ENCODE measurements around the gene VEPH1.
A peak's percentile ranks its signal among the peaks of the same experiment; 100 is the strongest.

The VEPH1 gene

DNA sequence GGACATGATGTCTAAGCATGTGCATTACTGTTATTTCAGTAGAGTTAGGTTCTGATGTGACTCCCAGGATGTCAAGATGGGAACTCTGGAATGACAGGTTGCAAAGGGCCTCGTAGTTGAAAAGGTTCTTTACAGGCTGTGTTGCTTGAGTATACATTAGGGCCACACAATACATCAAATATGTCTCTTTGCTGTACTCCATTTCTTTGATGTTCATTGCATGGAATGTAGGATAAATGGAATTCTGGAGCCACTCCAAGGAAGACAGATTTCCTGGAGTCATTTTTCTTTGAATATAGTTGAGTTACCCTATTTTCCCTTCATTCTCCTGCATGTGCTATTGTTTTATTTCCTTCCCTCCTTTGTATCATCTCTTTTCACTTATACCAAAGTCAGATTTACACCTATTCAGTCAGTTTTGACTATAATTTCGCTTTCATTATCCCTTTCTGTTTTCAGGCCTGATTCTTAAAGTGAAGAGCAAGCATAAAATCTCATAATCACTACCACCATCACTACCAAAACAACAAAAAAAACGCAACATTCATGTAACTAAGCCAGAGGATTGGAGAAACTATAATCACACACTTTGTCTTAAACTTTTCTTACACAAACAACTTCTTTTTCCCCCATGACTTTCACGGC is 127.8 kb downstream of the VEPH1 start:
- no peak overlapping the region for H3K4me2 ChIP-seq (ENCODE audit: low read length)
- H3K4me3 ChIP-seq (ENCODE audit: low read length) = no peak overlapping the region
- no peaks in the 10 kb centered on the region for H3K27me3 ChIP-seq (ENCODE audit: control insufficient read depth, insufficient read depth, low read length)
- no peaks in the 10 kb centered on the region for H3K36me3 ChIP-seq (ENCODE audit: insufficient read depth, low read length)
- no peaks in the 10 kb centered on the region for H3K9me3 ChIP-seq (replicated peaks; ENCODE audit: low read length)
- no peak overlapping the region for H3K9ac ChIP-seq (ENCODE audit: low read depth, low read length)
- H3K4me1 ChIP-seq (ENCODE audit: control insufficient read depth, insufficient read depth, low read length) = no peaks in the 10 kb centered on the region

DNA sequence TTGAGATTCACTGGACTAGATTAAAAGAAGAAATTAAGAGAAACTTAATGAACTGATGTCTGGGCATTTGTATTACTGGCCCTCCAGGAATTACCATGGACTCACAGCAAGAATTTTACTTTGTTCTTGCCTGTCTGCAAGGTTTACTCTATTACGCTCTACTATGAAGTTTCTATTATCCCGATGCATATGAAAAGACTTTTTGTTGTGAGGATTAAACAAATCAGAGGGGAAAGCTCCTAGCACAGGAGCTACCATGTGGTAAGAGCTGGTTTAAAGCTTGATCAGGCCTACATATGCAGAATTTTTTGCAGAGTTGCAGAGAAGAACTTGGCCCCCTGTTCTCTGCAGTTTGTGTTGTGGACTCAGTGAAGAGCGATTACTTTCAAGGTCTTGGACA is 128.3 kb downstream of the VEPH1 start:
- no peaks in the 10 kb centered on the region for H3K9me3 ChIP-seq (replicated peaks; ENCODE audit: low read length)
- peaks cover 2% of the 10 kb centered on the region for H3K4me1 ChIP-seq (ENCODE audit: control insufficient read depth, insufficient read depth, low read length)
- no peak overlapping the region for H3K9ac ChIP-seq (ENCODE audit: low read depth, low read length)
- H3K36me3 ChIP-seq (ENCODE audit: insufficient read depth, low read length) = no peaks in the 10 kb centered on the region
- no peaks in the 10 kb centered on the region for H3K27me3 ChIP-seq (ENCODE audit: control insufficient read depth, insufficient read depth, low read length)
- H3K4me2 ChIP-seq (ENCODE audit: low read length) = no peak overlapping the region
- no peak overlapping the region for H3K4me3 ChIP-seq (ENCODE audit: low read length)

DNA sequence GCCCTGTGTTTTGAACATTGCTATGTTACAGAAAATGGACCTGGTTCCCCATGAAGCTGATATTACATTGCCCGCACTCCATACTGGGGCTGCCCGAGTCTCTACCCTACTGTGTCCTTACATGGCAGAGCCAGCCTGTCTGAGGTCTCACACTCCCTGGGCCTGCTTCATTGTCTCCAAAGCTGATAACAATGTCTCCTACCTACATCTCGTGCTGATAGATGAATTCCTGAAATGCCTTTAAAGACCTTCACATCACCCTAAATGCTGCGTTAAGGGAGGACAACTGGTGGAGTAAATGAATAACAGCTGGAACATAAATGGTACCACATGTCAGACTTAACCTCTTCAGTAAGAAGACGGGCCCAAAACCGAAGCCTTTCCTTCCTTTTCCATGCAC is 129.4 kb downstream of the VEPH1 start:
- no peak overlapping the region for H3K9ac ChIP-seq (ENCODE audit: low read depth, low read length)
- H3K4me3 ChIP-seq (ENCODE audit: low read length) = no peak overlapping the region
- H3K27me3 ChIP-seq (ENCODE audit: control insufficient read depth, insufficient read depth, low read length) = no peaks in the 10 kb centered on the region
- H3K9me3 ChIP-seq (replicated peaks; ENCODE audit: low read length) = no peaks in the 10 kb centered on the region
- H3K36me3 ChIP-seq (ENCODE audit: insufficient read depth, low read length) = no peaks in the 10 kb centered on the region
- H3K4me1 ChIP-seq (ENCODE audit: control insufficient read depth, insufficient read depth, low read length) = peaks cover 5% of the 10 kb centered on the region
- no peak overlapping the region for H3K4me2 ChIP-seq (ENCODE audit: low read length)

DNA sequence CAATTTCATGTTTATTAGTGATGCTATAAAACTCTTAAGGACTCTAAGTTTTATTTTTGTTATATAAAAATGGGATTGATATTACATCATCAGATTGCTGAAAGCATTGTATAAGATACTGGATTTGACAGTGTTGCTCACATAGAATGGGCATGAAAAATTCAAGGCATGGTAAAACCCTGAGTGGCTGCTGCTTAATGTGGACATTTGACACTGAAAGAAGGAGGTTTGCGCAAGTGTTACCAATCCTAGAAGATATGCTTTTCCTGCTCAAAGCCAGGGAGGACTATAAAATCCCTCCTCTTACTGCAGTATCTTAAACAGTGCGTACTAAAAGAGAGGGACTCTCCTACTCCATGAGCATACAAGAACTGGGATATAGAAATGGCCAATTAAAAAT is 132.3 kb downstream of the VEPH1 start:
- Histone ChIP-seq H3K27me3 (ENCODE audit: control insufficient read depth, insufficient read depth, low read length) (no peaks in the 10 kb centered on the region), H3K4me2 (ENCODE audit: low read length) (no peak overlapping the region), H3K9ac (ENCODE audit: low read depth, low read length) (no peak overlapping the region), H3K4me3 (ENCODE audit: low read length) (no peak overlapping the region), H3K4me1 (ENCODE audit: control insufficient read depth, insufficient read depth, low read length) (peaks cover 5% of the 10 kb centered on the region), H3K9me3 (replicated peaks; ENCODE audit: low read length) (no peaks in the 10 kb centered on the region), H3K36me3 (ENCODE audit: insufficient read depth, low read length) (no peaks in the 10 kb centered on the region)

DNA sequence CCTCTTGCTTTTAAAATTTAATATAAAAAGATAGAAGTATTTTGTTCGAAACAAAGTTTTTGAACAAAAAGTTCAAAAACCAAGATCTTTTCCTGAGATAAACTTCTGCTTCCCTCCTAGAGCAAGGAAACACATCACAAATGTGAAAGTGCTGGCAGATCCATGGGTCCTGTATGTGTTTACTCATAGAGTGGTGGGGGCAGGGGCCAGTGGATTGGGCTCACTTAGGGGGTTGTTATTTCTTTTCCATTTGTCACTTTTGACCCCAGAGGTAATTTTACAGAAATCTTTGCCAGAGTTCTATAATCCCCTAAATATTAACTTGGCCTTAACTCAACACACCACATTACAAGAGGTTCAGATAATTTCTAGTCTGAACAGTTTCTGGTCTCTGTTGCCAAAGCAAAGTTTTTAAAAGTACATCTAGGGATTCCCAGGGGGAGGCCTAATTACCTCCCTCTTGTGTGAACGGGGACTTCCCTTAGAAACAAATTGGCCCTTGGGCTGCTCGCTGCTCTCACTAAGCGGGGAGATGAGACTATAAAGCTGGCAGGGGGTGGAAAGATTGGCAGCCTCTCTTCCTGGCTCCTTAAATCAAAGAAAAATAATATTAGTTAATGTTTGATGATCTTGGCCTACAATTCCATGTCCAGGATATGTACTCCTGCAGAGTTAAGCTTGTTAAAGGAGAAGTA is 133.3 kb downstream of the VEPH1 start:
- H3K27me3 ChIP-seq (ENCODE audit: control insufficient read depth, insufficient read depth, low read length) = no peaks in the 10 kb centered on the region
- no peak overlapping the region for H3K4me3 ChIP-seq (ENCODE audit: low read length)
- no peak overlapping the region for H3K9ac ChIP-seq (ENCODE audit: low read depth, low read length)

DNA sequence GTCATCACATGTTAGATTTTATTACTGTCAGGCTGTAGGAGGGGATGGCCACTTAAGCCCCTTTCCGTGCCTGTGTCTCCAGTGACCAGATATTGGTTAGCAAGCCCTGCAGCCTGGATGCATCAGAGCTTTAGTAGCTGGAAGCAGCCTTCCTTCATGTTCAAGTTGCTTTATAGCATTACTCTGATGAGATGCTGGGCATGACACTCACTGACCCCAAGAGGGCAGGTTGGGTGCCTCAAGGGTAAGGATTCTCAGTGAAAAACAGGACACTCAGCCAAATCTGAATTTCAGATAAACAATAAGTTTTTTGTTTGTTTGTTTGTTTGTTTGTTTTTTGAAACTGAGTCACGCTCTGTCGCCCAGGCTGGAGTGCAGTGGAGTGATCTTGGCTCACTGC is 135.0 kb downstream of the VEPH1 start:
- no peak overlapping the region for H3K4me3 ChIP-seq (ENCODE audit: low read length)
- H3K4me2 ChIP-seq (ENCODE audit: low read length) = no peak overlapping the region
- peaks cover 32% of the 10 kb centered on the region for H3K4me1 ChIP-seq (ENCODE audit: control insufficient read depth, insufficient read depth, low read length)
- H3K9me3 ChIP-seq (replicated peaks; ENCODE audit: low read length) = no peaks in the 10 kb centered on the region
- no peaks in the 10 kb centered on the region for H3K27me3 ChIP-seq (ENCODE audit: control insufficient read depth, insufficient read depth, low read length)
- no peak overlapping the region for H3K9ac ChIP-seq (ENCODE audit: low read depth, low read length)
- H3K36me3 ChIP-seq (ENCODE audit: insufficient read depth, low read length) = no peaks in the 10 kb centered on the region

More for the DNA sequence above, 133.3 kb downstream of the VEPH1 start:
- H3K4me2 ChIP-seq (ENCODE audit: low read length) = no peak overlapping the region
- H3K9me3 ChIP-seq (replicated peaks; ENCODE audit: low read length) = no peaks in the 10 kb centered on the region
- H3K36me3 ChIP-seq (ENCODE audit: insufficient read depth, low read length) = no peaks in the 10 kb centered on the region
- H3K4me1 ChIP-seq (ENCODE audit: control insufficient read depth, insufficient read depth, low read length) = peaks cover 15% of the 10 kb centered on the region

DNA sequence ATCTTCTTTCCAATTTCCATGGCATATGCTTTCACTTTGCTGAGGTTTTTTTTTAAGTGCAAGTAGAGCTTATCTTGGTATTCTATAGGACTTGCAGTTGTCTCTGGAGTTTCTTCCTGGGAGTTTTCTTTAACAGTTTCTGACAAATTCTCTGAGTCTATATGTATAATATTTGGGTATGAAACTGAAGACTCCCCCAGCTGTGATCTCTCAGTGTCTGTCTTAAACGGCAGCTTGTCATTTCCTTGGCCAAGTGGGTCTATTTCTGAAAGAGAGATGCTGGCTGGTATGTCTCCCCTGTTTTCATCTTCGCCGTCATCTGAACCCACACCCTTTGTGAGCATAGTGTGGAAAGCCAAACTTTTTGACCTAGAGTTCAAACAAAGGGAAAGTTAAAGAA is 139.8 kb downstream of the VEPH1 start:
- no peaks in the 10 kb centered on the region for H3K9me3 ChIP-seq (replicated peaks; ENCODE audit: low read length)
- H3K9ac ChIP-seq (ENCODE audit: low read depth, low read length) = peak overlapping the region; percentile 33
- H3K4me3 ChIP-seq (ENCODE audit: low read length) = no peak overlapping the region
- H3K4me1 ChIP-seq (ENCODE audit: control insufficient read depth, insufficient read depth, low read length) = peaks cover 63% of the 10 kb centered on the region
- no peaks in the 10 kb centered on the region for H3K36me3 ChIP-seq (ENCODE audit: insufficient read depth, low read length)
- H3K27me3 ChIP-seq (ENCODE audit: control insufficient read depth, insufficient read depth, low read length) = no peaks in the 10 kb centered on the region
- H3K4me2 ChIP-seq (ENCODE audit: low read length) = peak overlapping the region; percentile 68

DNA sequence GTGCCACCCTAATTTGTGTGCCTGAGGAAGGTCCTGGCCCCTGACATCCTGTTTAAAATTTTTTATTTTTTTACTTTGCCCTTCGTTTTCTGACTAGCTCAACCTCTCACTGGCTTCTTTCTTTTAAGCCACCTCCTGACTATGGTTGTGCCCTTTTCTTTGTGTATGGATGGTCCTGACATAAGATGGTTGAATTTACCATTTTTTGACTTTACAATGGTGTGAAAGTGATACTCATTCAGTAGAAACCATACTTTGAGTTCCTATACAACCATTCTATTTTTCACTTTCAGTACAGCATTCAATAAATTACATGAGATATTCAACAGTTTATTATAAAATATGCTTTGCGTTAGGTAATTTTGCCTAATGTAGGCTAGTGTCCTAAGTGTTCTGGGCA is 140.9 kb downstream of the VEPH1 start:
- no peaks in the 10 kb centered on the region for H3K27me3 ChIP-seq (ENCODE audit: control insufficient read depth, insufficient read depth, low read length)
- H3K4me1 ChIP-seq (ENCODE audit: control insufficient read depth, insufficient read depth, low read length) = peaks cover 70% of the 10 kb centered on the region
- H3K36me3 ChIP-seq (ENCODE audit: insufficient read depth, low read length) = no peaks in the 10 kb centered on the region
- H3K9ac ChIP-seq (ENCODE audit: low read depth, low read length) = no peak overlapping the region
- H3K4me3 ChIP-seq (ENCODE audit: low read length) = no peak overlapping the region
- no peaks in the 10 kb centered on the region for H3K9me3 ChIP-seq (replicated peaks; ENCODE audit: low read length)
- H3K4me2 ChIP-seq (ENCODE audit: low read length) = no peak overlapping the region

DNA sequence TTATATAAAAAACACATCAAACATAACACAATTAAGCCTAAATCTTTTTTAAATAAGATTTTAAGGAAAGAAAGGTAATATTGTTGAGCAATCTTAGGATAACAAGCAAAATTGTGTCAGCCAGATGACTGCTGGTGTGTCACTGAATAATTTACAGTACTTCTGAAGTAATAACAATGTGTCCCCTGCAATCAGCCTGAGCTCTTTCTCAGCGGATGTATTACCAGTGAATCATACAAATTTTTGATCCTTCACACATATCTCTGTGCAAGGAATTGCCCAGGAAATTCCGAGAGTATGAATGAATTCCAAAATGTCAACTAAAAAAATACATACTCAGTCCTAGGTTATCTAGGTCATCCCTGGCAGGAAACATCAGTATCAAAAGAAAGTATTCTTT is 143.2 kb downstream of the VEPH1 start:
- Histone ChIP-seq H3K4me3 (ENCODE audit: low read length) (no peak overlapping the region), H3K27me3 (ENCODE audit: control insufficient read depth, insufficient read depth, low read length) (no peaks in the 10 kb centered on the region), H3K36me3 (ENCODE audit: insufficient read depth, low read length) (no peaks in the 10 kb centered on the region), H3K4me2 (ENCODE audit: low read length) (peak overlapping the region; percentile 58), H3K4me1 (ENCODE audit: control insufficient read depth, insufficient read depth, low read length) (peaks cover 69% of the 10 kb centered on the region), H3K9ac (ENCODE audit: low read depth, low read length) (peak overlapping the region; percentile 55), H3K9me3 (replicated peaks; ENCODE audit: low read length) (no peaks in the 10 kb centered on the region)

DNA sequence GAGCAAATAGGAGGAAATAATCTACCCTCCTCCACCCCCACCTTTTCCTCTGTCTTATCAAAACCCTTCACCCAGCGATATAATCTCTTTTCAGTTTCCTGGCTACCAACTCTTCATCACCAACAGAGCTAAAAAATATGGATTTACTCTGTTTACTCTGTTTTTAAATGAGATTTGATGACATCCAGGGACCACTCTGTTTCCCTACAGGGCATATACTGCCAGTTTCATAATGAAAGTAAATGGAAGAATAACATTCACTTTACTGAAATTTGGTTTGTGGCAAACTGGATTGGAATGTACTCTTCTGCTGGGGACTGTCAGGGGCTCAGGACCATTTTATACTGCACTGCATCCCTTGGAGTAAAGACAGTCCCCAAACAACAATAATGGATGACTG is 146.7 kb downstream of the VEPH1 start:
- Histone ChIP-seq H3K9ac (ENCODE audit: low read depth, low read length) (no peak overlapping the region), H3K4me2 (ENCODE audit: low read length) (no peak overlapping the region), H3K27me3 (ENCODE audit: control insufficient read depth, insufficient read depth, low read length) (no peaks in the 10 kb centered on the region), H3K9me3 (replicated peaks; ENCODE audit: low read length) (no peaks in the 10 kb centered on the region), H3K4me1 (ENCODE audit: control insufficient read depth, insufficient read depth, low read length) (peaks cover 48% of the 10 kb centered on the region), H3K36me3 (ENCODE audit: insufficient read depth, low read length) (no peaks in the 10 kb centered on the region), H3K4me3 (ENCODE audit: low read length) (no peak overlapping the region)

DNA sequence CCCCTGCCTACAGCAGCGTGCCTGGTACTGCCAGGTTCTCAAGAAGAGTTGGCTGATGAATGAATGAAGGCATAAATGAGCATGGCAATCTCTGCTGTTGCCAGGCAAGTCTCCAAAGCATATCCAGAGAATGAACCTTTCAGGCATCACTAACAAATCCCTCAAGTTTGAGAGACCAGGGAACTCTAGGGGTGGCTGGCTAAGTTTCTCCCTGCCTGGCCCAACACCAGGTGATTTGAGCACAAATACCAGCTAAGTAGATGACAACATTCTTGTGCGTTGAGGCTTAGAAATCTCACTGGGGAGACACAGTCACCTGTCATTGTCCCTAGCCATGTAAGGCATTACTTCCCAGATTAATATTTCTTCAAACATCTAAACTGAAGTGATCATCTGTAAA is 147.9 kb downstream of the VEPH1 start:
- peaks cover 38% of the 10 kb centered on the region for H3K4me1 ChIP-seq (ENCODE audit: control insufficient read depth, insufficient read depth, low read length)
- no peaks in the 10 kb centered on the region for H3K9me3 ChIP-seq (replicated peaks; ENCODE audit: low read length)
- H3K36me3 ChIP-seq (ENCODE audit: insufficient read depth, low read length) = no peaks in the 10 kb centered on the region
- no peak overlapping the region for H3K4me3 ChIP-seq (ENCODE audit: low read length)
- H3K9ac ChIP-seq (ENCODE audit: low read depth, low read length) = no peak overlapping the region
- H3K4me2 ChIP-seq (ENCODE audit: low read length) = no peak overlapping the region
- H3K27me3 ChIP-seq (ENCODE audit: control insufficient read depth, insufficient read depth, low read length) = no peaks in the 10 kb centered on the region

DNA sequence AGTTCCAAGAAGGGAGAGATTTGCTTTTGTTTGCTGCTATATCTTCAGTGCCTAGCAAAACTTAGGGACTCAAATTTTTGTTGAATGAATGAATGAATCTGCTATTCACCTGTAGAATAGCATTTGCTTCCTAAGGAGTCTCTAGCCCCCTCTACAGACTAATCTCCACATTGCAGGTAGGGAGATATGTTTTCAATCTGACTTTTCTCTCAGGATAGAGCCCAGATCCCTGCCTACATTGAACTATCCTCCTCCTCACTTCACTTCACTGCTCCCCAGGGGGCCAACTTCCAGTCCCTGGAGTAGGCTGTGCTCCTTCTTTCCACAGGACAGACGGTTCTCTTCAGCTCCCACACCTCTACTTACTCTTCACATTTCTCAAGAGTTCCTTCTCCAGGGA is 148.5 kb downstream of the VEPH1 start:
- Histone ChIP-seq H3K9me3 (replicated peaks; ENCODE audit: low read length) (no peaks in the 10 kb centered on the region), H3K4me3 (ENCODE audit: low read length) (no peak overlapping the region), H3K27me3 (ENCODE audit: control insufficient read depth, insufficient read depth, low read length) (no peaks in the 10 kb centered on the region), H3K4me1 (ENCODE audit: control insufficient read depth, insufficient read depth, low read length) (peaks cover 38% of the 10 kb centered on the region), H3K36me3 (ENCODE audit: insufficient read depth, low read length) (no peaks in the 10 kb centered on the region), H3K9ac (ENCODE audit: low read depth, low read length) (no peak overlapping the region), H3K4me2 (ENCODE audit: low read length) (no peak overlapping the region)
